ENCODE results near the gene PSAT1.

- no peak for TF ChIP-seq CTCF (IDR thresholded peaks at IDR 0.05; ENCODE audit: insufficient read depth, low read length, poor library complexity, severe bottlenecking)
- TF ChIP-seq EZH2phosphoT487 (conservative IDR thresholded peaks at IDR 0.05; ENCODE audit: low read length) = no peak
Measured at GRCh38 chr9:78332381-78332780, 35.5 kb downstream of the PSAT1 start.
